HUES6 (cell line): ENCODE data around the gene IGF2BP2.
"Not testable (repeated sequence)": the region's sequence is repeated elsewhere in the genome, so short reads cannot be mapped to it uniquely, and the experiment has no call there.

ENCODE experiments used
- H3K27ac ChIP-seq: 2 replicates; pipeline ENCODE4 v1.7.0; 2013; ENCODE audit warnings: low read depth, mild to moderate bottlenecking, low read length, inconsistent platforms
- H3K27me3 ChIP-seq: 2 replicates; pipeline ENCODE4 v1.6.1; 2013; ENCODE audit warnings: low read length; ENCODE audit not compliant: control insufficient read depth, insufficient read depth
- H3K36me3 ChIP-seq: 2 replicates; pipeline ENCODE4 v1.6.1; 2013; ENCODE audit warnings: low read length; ENCODE audit not compliant: control insufficient read depth, insufficient read depth
- H3K4me1 ChIP-seq: 2 replicates; pipeline ENCODE4 v1.6.1; 2013; ENCODE audit warnings: low read length; ENCODE audit not compliant: control insufficient read depth, insufficient read depth
- H3K4me3 ChIP-seq: 2 replicates; pipeline ENCODE4 v1.5.1; 2013; ENCODE audit warnings: low read depth, low read length
- H3K9ac ChIP-seq: one replicate; pipeline ENCODE4 v1.6.1; 2013; ENCODE audit warnings: mild to moderate bottlenecking, low read length
- H3K9me3 ChIP-seq: 2 replicates; pipeline ENCODE4 v1.6.1; 2013; ENCODE audit warnings: low read depth, low read length; ENCODE audit not compliant: control insufficient read depth, insufficient read depth

The IGF2BP2 gene

GRCh38 chr3:185822221-185823000 lies 2.4 kb downstream of the IGF2BP2 start:
- peak overlapping the region; percentile 96; the same call in 1 of the 2 replicates for H3K27ac ChIP-seq
- peaks cover 46% of the 10 kb centered on the region for H3K4me1 ChIP-seq
- H3K4me3 ChIP-seq = peak overlapping the region; percentile 97
- peak overlapping the region; percentile 91 for H3K9ac ChIP-seq
- peaks cover 5% of the 10 kb centered on the region for H3K36me3 ChIP-seq
- H3K9me3 ChIP-seq = peaks cover 8% of the 10 kb centered on the region; the same call in 1 of the 2 replicates
- no peaks in the 10 kb centered on the region; the same call in 1 of the 2 replicates for H3K27me3 ChIP-seq

- Histone ChIP-seq H3K9ac (peak overlapping the region; percentile 0), H3K27me3 (no peaks in the 10 kb centered on the region), H3K4me3 (peak overlapping the region; percentile 50), H3K9me3 (no peaks in the 10 kb centered on the region), H3K36me3 (no peaks in the 10 kb centered on the region), H3K4me1 (peaks cover 51% of the 10 kb centered on the region), H3K27ac (peak overlapping the region; percentile 1; the same call in 1 of the 2 replicates)
Measured at GRCh38 chr3:185820973-185821758, 3.7 kb downstream of the IGF2BP2 start.

DNA sequence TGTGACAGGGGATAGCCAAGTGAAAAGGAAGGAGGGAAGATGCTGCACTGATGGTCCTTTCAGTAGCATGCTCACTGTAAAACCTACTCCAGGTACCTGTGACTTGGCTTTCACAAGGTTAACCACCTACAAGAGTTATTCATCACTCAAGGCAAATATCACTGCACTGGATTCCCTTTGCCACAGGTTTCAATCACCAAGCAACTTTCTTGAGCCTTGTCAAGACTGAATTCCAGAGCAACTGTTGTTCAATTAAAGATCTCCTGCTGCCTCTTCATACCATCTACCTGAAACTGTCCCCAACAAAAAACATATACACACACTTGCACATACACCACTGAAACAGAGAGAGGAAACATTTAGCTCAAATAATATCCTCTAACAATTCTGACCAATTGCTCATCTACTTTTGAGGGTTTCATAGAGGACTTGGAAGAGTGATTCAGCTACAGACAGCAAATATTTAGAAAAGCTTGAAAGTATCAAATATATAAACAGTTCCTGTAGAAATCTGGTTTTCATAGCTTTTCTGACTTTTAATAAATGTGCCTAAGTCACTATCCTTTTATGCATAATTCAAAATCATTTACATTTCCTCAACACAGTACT lies 6.5 kb downstream of the IGF2BP2 start:
- peaks cover 79% of the 10 kb centered on the region for H3K4me1 ChIP-seq
- H3K36me3 ChIP-seq = no peaks in the 10 kb centered on the region
- H3K9me3 ChIP-seq = no peaks in the 10 kb centered on the region
- no peak overlapping the region for H3K4me3 ChIP-seq
- no peaks in the 10 kb centered on the region for H3K27me3 ChIP-seq
- no peak overlapping the region for H3K9ac ChIP-seq
- H3K27ac ChIP-seq = no peak overlapping the region

GRCh38 chr3:185815391-185816282 lies 9.2 kb downstream of the IGF2BP2 start:
- Histone ChIP-seq H3K9me3 (no peaks in the 10 kb centered on the region), H3K4me3 (peak overlapping the region; percentile 21; the same call in 1 of the 2 replicates), H3K27ac (no peak overlapping the region; the same call in 1 of the 2 replicates), H3K36me3 (peaks cover 7% of the 10 kb centered on the region), H3K27me3 (no peaks in the 10 kb centered on the region), H3K4me1 (peaks cover 89% of the 10 kb centered on the region), H3K9ac (peak overlapping the region; percentile 23)

DNA sequence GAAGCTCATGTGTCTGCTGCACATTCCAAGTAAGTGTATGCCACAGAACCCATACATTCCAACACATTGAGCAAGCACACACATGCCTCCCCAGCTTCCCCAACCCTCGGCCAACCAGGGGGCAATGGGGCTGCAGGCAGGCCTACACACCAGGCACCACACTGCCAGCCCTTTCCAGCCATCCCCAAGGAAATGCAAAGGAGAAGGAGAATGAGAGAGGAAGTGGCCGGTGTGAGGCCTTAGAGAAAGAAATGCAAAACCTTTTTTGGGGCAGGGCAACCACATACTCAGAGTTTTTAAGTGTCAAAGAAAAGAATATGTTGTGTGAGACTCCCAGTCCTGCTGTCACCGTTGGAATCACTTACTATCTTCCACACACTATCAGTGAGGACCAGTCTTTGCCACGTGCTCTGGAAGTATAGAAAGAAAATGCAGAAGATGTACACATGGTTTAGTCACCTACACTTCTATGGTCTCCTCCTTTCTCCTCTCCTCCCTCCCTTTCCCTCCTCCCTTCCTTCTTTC lies 11.1 kb downstream of the IGF2BP2 start:
- peak overlapping the region; percentile 19 for H3K4me3 ChIP-seq
- H3K36me3 ChIP-seq = peaks cover 7% of the 10 kb centered on the region
- H3K9ac ChIP-seq = peak overlapping the region; percentile 1
- no peaks in the 10 kb centered on the region for H3K27me3 ChIP-seq
- H3K27ac ChIP-seq = peak overlapping the region; percentile 85
- peaks cover 76% of the 10 kb centered on the region for H3K4me1 ChIP-seq
- H3K9me3 ChIP-seq = peaks cover 1% of the 10 kb centered on the region; the same call in 1 of the 2 replicates

- peak overlapping the region; percentile 19 for H3K4me3 ChIP-seq
Measured at GRCh38 chr3:185813205-185813604, 11.6 kb downstream of the IGF2BP2 start.

GRCh38 chr3:185807445-185808068 lies 17.3 kb downstream of the IGF2BP2 start:
- no peak overlapping the region for H3K9ac ChIP-seq
- no peaks in the 10 kb centered on the region for H3K27me3 ChIP-seq
- peaks cover 2% of the 10 kb centered on the region; the same call in 1 of the 2 replicates for H3K9me3 ChIP-seq
- H3K27ac ChIP-seq = 0 out of 2 replicates have a peak overlapping the region, but pooled peaks have one; percentile 12
- peaks cover 18% of the 10 kb centered on the region for H3K4me1 ChIP-seq
- H3K4me3 ChIP-seq = no peak overlapping the region
- H3K36me3 ChIP-seq = peaks cover 7% of the 10 kb centered on the region

More at GRCh38 chr3:185813205-185813604, 11.6 kb downstream of the IGF2BP2 start:
- Histone ChIP-seq H3K9me3 (peaks cover 2% of the 10 kb centered on the region; the same call in 1 of the 2 replicates), H3K4me1 (peaks cover 71% of the 10 kb centered on the region), H3K27me3 (no peaks in the 10 kb centered on the region), H3K36me3 (peaks cover 7% of the 10 kb centered on the region), H3K9ac (no peak overlapping the region), H3K27ac (peak overlapping the region; percentile 85)

DNA sequence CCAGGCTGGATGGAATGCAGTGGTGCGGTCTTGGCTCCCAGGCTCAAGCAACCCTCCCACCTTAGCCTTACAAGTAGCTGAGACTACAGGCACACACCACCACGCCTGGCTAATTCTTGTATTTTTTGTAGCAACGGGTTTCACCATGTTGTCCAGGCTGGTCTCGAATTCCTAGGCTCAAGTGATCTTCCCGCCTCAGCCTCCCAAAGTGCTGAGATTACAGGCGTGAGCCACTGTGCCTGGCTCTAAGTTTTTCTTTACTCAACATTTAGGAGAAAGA lies 26.1 kb downstream of the IGF2BP2 start:
- H3K9ac ChIP-seq = not testable (repeated sequence)

DNA sequence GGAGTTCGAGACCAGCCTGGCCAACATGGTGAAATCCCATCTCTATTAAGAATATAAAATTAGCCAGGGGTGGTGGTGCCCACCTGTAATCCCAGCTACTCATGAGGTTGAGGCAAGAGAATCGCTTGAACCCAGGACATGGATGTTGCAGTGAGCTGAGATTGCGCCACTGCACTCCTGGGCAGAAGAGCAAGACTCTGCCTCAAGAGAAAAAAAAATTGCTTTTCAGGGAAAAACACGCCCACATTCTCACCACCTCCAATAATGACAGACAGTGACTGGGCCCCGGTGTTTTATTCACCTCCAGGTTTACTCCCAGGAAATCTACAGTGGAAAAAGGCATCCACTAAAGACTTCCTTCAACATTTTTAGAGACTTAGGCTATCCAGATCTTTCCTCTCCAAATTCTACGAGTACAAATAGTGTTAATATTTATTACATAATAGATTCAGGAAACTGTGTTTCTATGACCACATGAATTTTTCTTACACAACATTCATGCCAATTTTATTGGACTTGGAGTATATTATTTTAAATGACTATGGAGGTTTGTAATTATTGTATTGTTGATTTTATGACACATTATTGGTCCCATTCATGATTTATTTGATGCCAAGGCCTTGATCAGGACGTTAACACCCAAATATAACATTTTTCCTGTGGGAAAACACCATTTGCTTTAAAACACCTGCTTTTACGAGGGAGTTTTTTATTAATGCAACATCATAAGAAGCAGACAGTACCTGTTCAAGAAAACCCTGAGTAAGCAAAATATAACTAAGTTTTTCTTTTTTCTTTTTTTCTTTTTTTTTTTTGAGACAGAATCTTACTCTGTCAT lies 26.6 kb downstream of the IGF2BP2 start:
- Histone ChIP-seq H3K9ac (no peak overlapping the region), H3K4me3 (no peak overlapping the region), H3K36me3 (no peaks in the 10 kb centered on the region), H3K27me3 (no peaks in the 10 kb centered on the region), H3K4me1 (peaks cover 46% of the 10 kb centered on the region), H3K27ac (no peak overlapping the region), H3K9me3 (no peaks in the 10 kb centered on the region)

More for the DNA sequence above, 26.1 kb downstream of the IGF2BP2 start:
- H3K27me3 ChIP-seq, H3K4me3 ChIP-seq, H3K27ac ChIP-seq, H3K9me3 ChIP-seq, H3K36me3 ChIP-seq: not testable (repeated sequence)
- H3K4me1 ChIP-seq = peaks cover 40% of the 10 kb centered on the region
